Subcutaneous adipose tissue (tissue), 4 donors: ENCODE data around the gene NHSL2. TPM values are rescaled to one million over a fixed set of nuclear protein-coding genes. Genes with fewer than 3 reads are reported as not detected.

Experiments
- total RNA-seq, 4 donors: library from RNA; depleted of rRNA; stranded (reverse); fragments of >200 nt; gene quantifications; one replicate each; pipeline ENCODE4 v1.1.0, GENCODE V29; 2016
- TF ChIP-seq, protein P1 (sequence below): fragments of 450-650 bp; IDR thresholded peaks from one replicate; pipeline ENCODE4 v1.5.1; 2016; ENCODE audit warnings: low read depth, mild to moderate bottlenecking, control low read depth, antibody characterized with exemption, moderate library complexity

Gene NHSL2
- total RNA-seq, 4 donors from 2014 or later: 5.6 to 12.2 (median 8.8) TPM

DNA sequence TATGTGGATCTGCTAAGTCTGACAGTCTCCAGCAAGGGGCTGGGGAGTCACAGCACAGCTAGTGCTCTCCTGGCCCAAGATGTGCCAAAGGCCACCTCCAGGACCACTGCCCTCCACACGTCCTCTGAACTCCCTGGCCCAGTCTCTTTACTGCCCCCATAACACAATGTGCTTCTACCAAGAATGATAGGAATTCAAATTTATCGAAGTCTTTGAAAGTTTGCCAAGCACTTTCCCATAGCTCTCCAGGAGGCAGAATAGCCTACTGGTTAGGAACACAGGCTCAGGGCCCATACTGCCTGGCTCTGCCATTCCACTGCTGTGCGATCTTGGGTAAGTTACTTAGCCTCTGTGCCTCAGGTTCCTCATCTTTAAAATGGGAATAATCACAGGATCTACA, 86.7 kb downstream of the NHSL2 start:
- TF ChIP-seq, protein P1, sequence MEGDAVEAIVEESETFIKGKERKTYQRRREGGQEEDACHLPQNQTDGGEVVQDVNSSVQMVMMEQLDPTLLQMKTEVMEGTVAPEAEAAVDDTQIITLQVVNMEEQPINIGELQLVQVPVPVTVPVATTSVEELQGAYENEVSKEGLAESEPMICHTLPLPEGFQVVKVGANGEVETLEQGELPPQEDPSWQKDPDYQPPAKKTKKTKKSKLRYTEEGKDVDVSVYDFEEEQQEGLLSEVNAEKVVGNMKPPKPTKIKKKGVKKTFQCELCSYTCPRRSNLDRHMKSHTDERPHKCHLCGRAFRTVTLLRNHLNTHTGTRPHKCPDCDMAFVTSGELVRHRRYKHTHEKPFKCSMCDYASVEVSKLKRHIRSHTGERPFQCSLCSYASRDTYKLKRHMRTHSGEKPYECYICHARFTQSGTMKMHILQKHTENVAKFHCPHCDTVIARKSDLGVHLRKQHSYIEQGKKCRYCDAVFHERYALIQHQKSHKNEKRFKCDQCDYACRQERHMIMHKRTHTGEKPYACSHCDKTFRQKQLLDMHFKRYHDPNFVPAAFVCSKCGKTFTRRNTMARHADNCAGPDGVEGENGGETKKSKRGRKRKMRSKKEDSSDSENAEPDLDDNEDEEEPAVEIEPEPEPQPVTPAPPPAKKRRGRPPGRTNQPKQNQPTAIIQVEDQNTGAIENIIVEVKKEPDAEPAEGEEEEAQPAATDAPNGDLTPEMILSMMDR: no peak

DNA sequence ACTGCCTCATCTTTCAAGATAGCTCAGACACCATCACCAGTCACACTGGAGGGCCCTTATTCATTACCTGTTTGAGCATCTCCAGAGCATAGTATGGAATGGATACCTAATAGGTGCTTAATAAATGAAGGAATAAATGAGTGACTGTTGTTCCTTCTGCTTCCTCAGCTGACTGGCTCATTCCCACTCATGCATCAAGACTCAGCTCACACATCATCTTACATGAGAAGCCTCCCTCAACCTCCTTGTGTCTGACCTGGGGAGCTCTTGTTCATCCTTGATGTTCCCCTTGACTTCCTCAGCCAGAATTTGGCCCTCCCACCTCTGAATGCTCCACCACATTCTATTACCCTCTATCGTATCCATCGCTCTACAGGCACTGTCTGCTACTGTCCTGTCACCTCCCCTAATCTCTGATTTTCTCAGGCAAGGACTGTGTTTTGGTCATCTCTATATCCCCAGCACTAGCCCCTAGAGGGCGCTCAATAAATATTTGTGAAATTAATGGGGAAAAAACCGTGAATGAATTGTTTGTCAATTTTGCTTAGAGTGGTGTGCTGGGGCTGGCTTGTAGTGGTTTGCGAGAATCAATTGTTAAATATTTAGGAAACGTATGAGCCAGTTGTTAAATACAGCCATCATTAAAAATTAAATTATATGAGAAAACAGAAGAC, 88.3 kb downstream of the NHSL2 start:
- TF ChIP-seq, protein P1: no peak

DNA sequence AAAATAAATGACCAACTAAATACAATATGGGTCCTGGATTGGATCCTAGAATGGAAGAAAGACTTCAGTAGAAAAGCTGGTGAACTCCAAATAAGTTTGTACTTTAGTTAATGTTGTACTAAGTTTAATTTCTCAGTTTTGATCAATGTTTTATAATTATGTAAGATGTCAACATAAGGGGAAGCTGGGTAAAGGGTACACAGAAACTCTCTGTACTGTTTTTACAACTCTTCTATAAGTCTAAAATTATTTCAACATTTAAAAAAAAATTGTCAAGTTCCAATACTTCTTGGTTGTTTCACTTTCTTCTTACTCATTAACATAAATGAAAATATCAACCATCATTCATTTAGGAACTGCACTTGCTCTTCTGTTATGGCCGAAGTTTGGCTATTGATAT, 88.9 kb downstream of the NHSL2 start:
- TF ChIP-seq, protein P1: no peak

DNA sequence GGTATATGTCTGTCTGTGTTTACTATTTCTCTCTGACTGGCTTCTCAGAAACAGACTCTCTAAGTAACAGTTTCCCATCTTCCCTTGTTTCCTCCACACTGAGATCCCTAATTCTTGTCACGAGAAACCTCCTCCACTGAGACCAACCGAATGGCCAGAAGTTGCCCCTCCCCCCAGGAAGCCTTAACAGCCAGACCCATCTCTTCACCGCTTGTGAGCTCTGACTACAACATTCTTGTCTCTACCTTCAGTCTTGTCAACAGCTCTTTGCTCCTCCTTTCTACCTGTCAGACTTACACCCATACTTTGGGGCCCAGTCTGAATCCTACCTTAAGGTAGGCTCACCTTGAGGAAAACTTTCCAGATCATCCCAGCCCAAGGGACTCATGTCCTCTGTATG, 90.8 kb downstream of the NHSL2 start:
- TF ChIP-seq, protein P1: no peak

DNA sequence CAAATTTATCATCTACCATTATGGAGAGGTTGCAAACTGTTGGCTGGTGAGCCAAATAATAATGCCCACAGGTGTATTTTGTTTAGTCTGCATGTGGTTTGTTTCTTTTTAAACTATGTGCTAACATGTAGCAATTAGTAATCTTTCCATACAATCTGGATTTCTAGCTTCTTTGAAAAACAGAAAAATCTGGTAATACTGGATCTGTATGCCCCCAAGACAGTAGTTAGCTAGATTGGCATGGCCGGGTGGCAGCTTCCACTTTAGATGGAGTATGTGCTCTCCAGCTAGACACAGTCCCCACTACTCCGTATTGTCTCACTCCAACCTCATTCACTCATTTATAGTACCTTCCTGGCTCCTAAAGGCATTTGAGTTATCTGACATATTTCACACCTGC, 91.3 kb downstream of the NHSL2 start:
- TF ChIP-seq, protein P1: no peak

DNA sequence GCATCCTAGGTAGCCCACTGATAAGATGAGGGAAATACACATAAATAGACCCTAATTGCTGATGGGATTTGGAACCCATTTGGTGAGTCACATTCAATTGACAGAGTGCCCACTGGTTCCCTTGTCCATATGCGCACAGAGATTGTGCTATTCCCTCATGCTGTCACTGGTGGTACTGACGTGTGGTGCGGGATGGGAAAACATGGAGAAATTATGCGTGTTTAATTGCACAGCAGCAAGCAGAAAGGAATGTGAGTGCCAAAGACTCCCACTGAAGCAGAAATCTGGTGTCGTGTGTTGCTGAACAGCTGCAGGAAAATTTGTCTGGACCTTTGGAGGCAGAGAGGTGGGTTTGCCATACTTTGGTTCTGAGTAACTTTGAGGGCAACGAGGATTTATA, 92.2 kb downstream of the NHSL2 start:
- TF ChIP-seq, protein P1: no peak

DNA sequence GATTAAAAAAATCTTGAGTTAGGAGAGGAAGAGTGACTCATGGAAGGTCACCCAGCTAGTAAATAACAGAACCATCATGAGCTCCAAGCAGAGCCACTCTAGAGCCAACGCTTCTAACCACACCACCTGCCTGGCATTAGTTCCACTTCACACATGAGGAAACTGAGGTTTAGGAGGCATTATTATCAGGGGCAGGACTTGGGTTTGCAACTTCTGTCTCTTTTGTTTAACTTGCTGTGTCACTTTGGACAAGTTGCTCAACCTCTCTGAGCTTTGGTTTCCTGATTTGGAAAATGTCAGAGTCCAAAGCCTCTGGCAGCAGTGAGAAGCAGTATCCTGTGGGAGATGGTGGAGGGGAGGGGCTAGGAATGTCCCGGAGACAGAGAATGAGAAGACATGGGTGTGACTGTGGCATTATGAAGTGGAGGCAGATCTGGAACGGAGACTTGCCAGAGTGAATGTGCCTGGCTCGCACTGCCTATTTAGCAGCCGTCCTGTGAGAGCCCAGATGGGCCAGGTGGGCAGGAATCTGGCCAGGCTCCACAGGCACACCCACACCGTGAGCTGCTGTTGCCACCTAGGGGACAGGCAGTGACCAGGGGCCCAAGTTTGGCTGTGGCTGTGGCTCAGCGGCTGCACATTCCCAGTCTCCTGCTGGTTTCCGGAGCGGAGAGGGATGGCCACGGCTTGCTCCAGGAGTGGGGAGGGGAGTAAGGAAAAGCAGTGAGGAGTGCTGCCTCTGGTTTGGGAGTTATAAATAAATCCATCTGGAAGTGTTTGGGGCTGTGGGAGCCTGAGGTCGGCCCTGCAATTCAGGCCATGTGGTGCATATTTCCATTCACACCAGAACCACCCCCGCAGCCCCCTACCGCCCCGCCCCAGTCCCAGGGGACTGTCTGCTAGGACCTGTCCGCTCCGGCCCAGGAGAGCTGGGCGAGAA, 93.4 kb downstream of the NHSL2 start:
- TF ChIP-seq, protein P1: no peak
